ENCODE measurements around the gene CLEC17A.
"Not testable (repeated sequence)": the region's sequence is repeated elsewhere in the genome, so short reads cannot be mapped to it uniquely, and the experiment has no call there.

Gene CLEC17A

DNA sequence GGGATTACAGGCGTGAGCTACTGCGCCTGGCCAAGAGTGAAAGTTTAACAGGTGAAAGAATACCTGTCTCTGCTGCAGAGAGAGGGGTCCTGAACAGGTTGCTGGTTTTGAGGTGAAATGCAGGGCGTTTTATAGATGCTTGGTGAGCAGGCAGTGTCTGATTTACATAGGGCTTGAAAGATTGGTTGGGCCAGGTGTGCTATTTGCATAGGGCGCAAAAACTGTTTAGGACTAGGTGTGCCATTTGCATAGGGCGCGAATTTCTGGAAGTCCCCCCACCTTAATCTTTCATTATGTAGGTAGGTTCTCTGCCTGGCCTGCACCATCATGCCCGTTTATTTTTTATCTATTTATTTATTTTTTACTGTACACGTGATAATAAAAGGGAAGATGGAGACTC is 6.5 kb upstream of the CLEC17A start:
- TF ChIP-seq, protein P1, sequence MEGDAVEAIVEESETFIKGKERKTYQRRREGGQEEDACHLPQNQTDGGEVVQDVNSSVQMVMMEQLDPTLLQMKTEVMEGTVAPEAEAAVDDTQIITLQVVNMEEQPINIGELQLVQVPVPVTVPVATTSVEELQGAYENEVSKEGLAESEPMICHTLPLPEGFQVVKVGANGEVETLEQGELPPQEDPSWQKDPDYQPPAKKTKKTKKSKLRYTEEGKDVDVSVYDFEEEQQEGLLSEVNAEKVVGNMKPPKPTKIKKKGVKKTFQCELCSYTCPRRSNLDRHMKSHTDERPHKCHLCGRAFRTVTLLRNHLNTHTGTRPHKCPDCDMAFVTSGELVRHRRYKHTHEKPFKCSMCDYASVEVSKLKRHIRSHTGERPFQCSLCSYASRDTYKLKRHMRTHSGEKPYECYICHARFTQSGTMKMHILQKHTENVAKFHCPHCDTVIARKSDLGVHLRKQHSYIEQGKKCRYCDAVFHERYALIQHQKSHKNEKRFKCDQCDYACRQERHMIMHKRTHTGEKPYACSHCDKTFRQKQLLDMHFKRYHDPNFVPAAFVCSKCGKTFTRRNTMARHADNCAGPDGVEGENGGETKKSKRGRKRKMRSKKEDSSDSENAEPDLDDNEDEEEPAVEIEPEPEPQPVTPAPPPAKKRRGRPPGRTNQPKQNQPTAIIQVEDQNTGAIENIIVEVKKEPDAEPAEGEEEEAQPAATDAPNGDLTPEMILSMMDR (IDR thresholded peaks at IDR 0.05; ENCODE audit: low read depth, low read length): no peak
- H3K4me3 ChIP-seq (ENCODE audit: low read depth, low read length): no peak overlapping the region

DNA sequence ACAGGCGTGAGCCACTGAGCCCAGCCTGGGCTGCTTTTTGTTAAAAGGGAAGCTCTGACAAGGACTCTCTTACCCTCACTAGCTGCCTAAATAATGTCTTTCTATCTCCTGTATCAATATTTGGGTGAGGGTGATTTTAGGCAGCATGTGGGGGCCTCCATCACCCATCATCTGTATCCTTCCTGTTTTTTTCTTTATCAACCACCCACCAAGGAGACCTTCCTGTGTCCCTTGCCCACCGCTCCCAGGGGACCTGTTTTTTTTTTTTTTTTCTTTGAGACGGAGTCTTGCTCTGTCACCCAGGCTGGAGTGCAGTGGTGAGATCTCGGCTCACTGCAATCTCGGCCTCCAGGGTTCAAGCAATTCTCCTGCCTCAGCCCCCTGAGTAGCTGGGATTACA is 5.6 kb upstream of the CLEC17A start:
- H3K4me3 ChIP-seq (ENCODE audit: low read depth, low read length): no peak overlapping the region
- TF ChIP-seq, protein P1 (IDR thresholded peaks at IDR 0.05; ENCODE audit: low read depth, low read length): no peak

DNA sequence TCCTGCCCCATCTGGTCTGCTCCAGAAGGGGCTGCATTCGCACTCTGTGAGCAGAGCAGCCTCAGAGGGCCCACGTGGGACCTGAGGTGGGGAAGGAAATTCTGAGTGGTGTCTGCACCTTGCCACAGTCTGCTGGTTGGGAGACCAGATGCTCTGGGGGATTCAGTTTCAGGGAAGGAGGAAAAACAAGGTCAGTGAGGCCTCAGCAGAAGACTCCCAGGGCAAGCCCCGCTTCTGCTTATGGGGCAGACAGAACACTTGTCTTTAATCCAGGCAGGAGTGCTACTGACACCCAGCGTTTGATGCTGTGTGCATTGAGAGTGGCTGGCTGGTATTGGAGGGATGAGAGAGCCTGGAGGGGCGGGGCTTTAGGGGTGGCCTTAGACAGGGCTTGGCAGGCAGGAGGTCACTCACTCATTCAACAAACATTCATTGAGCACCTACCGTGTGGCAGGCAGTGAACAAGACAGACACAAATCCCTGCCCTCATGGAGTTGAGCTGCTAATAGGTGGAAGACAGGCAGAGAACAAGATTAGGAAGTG is 4.9 kb upstream of the CLEC17A start:
- TF ChIP-seq, protein P1 (IDR thresholded peaks at IDR 0.05; ENCODE audit: low read depth, low read length): no peak
- H3K4me3 ChIP-seq (ENCODE audit: low read depth, low read length): no peak overlapping the region

DNA sequence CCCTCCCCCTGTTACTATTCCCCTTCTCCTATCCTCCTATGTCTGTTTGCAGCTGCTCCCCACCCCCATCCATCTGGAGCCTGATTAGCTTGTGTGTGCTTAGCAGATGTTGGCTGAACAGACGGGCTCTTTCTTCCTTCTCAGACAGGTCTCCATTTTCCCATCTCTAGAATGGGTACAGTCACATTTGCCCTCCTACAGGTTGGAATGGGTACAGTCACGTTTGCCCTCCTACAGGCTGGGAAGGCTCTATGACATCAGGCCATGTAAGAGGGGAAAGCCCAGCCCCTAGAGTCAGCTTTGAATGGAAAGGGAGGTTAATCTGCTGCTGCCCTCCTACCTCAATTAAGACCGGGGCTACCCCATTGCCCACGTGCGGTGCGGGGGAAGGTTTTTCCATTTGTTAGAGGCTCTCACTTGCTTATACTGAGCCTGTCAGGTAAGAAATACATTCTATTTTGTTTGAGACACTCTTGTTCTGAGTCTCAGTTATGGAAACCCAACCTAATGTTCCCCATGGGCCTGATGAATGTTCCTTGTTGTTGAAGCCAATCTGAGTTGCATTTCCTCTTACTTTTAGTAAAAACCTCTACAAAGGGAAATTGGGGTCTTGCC is 2.2 kb upstream of the CLEC17A start:
- TF ChIP-seq, protein P1 (IDR thresholded peaks at IDR 0.05; ENCODE audit: low read depth, low read length): no peak
- no peak overlapping the region for H3K4me3 ChIP-seq (ENCODE audit: low read depth, low read length)

DNA sequence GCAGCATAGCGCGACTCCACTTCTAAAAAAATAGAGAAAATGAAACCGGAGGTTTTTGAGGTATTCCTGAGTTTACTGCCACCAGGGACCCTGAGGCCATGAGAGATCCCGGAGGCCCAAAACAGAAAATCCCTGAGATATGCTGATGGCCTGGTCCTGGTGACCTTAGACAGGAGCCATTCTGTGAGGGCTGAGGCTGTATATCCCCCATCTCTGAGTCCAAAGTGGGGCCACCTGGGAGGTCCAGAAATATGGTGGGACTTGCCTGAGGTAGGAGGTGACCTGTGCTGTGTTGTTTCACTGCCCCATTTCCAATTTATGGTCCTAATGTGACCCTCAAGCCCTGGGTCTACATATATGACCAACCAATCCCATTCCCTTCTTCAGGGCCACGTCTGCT is 1.5 kb downstream of the CLEC17A start:
- H3K4me3 ChIP-seq (ENCODE audit: low read depth, low read length): not testable (repeated sequence)

DNA sequence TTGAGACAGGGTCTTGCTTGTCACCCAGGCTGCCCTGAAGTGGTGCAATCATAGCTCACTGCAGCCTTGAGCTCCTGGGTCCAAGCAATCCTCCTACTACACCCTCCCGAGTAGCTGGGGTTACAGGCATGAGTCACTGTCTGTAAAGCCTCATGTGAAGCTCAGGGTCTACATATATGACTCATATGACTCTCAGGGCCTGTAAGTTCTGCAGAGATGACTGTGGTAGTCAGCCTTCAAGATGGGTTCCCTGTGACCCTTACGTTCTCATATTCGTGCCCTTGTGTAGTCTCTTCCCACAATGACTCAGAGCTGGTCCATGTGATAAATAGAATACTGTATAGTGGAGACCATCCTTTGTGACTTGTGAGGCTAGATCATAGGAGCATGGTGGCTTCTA is 2.3 kb downstream of the CLEC17A start:
- not testable (repeated sequence) for H3K4me3 ChIP-seq (ENCODE audit: low read depth, low read length)

DNA sequence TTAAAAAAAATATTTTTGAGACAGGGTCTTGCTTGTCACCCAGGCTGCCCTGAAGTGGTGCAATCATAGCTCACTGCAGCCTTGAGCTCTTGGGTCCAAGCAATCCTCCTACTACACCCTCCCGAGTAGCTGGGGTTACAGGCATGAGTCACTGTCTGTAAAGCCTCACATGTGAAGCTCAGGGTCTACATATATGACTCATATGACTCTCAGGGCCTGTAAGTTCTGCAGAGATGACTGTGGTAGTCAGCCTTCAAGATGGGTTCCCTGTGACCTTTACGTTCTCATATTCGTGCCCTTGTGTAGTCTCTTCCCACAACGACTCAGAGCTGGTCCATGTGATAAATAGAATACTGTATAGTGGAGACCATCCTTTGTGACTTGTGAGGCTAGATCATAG is 6.5 kb downstream of the CLEC17A start:
- not testable (repeated sequence) for H3K4me3 ChIP-seq (ENCODE audit: low read depth, low read length)

DNA sequence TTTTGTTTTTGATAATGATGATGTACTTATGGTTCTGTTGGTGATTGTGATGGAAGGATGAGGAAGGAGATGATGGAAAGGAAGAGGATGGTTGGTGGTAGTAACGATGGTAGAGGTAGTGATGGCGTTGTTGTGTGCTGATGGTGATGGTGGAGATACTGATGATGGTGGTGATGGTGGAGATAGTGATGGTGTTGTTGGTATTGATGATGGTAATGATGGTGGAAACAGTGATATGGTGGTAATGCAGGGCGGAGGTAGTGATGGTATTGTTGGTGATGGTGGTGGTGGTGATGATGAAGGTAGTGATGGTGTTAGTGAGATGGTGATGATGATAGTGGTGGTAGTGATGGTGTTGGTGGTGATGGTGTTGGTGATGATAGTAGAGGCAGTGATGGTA is 12.7 kb downstream of the CLEC17A start:
- no peak overlapping the region for H3K4me3 ChIP-seq (ENCODE audit: low read depth, low read length)
- TF ChIP-seq, protein P1 (IDR thresholded peaks at IDR 0.05; ENCODE audit: low read depth, low read length): no peak

DNA sequence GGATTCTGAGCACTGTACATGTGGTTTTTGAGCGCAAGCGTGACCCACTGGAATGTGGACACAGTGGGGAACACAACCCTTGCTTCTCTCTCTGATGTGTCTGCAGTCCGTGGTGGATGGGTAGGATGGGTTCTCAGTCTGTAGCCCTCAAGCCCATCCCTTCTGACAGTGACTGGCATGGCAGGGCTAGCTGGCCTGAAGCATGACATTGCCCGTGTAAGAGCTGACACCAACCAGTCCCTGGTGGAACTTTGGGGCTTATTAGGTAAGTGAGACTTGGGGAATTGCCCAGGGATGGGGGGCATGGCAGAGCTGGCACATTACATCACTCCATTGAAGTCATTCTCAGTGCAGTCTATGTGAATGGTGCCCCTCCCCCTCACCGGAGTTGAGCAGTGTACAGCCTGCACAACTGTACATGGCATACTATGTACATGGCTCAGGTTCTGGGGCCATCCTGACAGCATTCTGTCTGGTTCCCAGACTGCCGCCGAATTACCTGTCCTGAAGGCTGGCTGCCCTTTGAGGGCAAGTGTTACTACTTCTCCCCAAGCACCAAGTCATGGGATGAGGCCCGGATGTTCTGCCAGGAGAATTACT is 16.8 kb downstream of the CLEC17A start:
- no peak overlapping the region for H3K4me3 ChIP-seq (ENCODE audit: low read depth, low read length)
- TF ChIP-seq, protein P1 (IDR thresholded peaks at IDR 0.05; ENCODE audit: low read depth, low read length): no peak
